ENCODE results near the gene LRRC53.

LRRC53 gene

DNA sequence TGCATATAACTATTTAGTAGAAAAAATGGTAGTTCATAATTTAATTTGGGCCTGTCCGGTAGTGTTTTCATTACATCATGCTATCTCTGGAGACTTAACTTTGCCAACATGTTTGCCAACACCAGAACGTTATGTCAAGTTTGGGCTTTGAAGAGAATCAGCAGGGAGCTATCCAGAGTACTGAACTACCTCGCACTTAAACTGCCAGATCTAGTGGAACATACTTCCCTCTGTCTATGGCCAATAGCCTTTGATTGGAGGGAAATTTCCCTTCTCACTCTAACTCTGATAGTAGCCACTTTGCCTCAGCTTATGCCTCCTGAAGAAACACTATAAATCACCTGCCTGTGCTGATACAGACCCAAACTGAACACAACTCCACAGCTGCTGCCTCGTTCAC lies 10.0 kb downstream of the LRRC53 start:
- no peak for DNase-seq

DNA sequence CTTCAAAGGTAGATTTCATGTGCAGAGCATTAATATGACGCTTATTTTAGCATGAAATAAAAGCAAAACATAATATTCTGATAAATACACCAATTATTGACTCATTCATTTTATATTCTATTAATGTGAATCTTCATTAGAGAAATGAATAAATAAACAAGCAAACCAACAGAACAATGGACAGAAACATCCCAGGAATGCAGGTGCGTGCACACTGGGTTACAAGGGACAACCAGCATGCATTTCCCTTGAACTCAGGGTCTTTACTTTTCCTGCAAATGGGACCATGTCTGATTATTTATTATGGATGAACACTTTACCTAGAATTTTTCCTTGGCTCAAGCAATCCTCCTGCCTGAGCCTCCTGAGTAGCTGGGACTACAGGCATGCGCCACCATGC lies 13.5 kb downstream of the LRRC53 start:
- DNase-seq: no peak

DNA sequence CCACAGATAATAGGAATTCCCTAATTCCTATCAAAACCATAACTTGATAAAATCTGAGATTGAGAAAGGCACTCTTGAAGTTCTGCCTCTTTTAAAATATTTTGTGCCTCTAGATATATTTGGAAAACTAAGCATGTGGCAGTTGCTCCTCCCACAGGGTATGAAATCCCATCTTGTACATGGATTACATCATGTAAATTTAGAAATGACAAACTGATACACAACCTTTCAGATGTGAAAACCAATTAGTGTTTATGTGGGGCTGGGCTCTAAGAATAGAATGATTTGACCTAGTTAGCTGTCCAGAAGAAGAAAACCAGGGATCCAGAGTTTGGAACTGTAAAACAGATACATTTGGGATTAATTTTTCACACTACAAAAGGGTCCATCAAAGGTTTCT lies 15.7 kb downstream of the LRRC53 start:
- no peak for DNase-seq

DNA sequence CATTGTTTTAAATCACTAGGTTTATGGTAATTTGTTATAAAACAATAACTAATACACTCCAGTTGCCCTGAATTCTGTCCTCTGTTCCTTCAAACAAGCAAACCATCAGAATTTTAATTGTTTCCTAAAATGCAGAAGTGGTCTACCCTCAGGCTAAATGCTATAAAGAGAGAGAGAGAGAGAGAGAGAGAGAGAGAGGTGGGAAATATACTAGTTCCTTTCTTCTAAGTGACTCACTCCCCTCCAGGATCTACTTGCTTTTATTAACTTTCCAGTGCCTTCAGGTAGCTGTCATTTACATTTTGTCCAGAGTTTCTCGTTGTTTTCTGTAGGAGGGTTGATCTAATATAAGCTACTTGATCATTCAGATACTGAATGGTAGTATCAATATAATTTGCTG lies 26.4 kb downstream of the LRRC53 start:
- no peak for DNase-seq

DNA sequence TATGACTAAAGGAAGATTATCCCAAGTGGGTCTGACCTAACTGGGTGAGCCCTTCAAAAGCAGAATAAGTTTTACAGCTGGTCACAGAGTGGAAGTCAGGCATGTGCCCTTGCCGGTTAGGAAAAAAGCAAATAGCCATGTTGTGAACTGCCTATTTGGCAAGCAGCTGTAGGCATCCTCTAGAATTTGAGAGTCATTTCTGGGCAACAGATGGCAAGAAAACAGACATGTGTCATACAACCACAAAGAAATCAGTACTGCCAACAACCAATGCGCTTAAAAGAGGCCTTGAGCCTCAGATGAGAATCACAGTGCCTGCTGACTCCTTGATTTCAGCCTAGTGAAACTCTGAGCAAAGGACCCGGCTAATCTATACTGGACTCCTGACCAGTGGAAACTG lies 26.8 kb downstream of the LRRC53 start:
- no peak for DNase-seq

DNA sequence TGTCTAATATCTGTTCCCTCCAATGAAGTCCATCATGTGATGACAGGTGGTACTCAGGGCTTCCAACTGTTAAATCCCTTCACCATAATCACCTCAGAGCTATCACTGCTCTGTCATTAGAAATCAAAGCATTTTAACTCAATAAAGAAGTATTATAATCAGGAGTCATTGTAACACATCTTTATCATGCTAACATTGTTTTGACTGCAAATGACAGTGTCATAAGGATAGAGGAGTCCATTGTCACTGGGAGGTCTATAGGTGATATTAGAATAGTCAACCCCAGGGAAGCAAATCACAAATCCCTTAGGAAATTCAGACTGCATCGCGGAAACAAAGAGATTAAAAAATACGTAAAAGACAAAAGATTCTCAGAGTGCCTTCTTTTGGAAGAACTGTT lies 30.8 kb downstream of the LRRC53 start:
- DNase-seq: no peak

DNA sequence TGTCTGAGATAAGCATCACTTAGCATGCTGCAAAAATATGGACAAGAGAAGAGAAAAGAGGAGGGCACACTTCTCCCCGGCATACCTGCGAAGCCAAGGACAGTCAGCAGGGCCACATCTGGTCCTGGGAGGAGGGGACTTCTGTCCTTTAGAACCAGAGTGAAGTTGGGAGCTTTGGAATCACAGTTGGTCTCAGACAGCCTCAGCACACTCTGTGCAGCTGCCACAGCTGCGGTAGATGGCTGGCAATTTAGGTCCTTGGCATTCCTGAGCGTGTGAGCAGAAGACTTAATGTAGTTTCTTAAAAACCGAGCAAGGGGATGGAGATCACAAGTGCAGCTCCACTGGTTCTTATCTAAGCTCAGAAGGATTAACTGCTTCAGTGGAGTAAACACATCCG lies 32.3 kb downstream of the LRRC53 start:
- DNase-seq: no peak

DNA sequence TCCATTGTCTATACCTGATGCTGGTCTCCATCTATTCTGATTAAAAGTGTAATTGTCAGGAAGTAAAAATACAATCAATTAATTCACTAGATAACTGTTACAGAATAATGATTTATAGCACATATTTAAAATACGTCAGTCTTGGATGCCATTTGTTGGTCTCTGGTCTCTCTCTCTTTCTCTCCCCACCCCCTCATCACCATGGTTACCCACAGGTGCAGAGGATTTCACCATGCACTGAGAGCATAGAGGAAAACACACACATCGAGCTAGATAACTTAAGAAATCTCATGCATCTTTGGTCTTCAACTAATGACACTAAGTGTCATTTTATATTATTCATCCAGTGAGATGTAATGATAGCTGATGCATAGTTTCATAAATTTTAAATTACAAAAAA lies 33.4 kb downstream of the LRRC53 start:
- no peak for DNase-seq

DNA sequence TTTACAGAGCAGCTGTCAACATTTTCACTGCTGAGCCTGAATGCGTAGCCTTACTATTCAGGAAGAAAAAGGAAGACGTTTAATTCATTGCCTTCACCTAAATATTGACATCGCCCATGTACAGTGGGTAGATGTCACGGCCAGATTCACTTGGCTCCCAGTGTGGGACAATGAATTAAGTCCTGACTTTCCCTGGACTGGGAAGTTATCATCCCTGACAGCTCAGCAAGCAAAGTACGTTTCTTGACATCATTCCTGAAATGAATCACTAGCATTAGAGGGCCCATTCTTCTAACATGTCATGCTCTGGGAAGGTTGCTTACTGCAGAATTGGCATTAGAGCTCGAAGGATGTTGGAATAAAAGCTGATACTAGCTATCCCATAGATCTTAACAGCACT lies 37.8 kb downstream of the LRRC53 start:
- DNase-seq: no peak

DNA sequence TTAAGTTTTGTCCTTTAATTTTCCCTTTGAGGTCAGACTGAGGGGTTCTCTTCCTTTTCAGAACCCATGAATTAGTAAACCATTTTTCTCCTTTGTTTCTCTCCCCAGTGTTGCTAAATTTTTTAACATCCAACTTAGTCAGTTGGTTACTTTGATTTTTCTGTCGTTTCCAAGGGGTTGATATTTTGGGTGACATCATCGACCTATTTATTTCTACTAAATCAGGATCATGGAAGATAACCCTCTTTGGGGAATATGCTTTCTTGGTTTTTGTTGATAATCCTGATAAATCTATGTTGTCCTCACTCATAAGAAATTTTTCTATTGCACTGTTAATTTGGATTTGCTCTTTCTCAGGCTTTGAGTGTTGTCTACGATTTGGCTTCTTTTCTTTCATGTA lies 40.9 kb downstream of the LRRC53 start:
- DNase-seq: no peak

DNA sequence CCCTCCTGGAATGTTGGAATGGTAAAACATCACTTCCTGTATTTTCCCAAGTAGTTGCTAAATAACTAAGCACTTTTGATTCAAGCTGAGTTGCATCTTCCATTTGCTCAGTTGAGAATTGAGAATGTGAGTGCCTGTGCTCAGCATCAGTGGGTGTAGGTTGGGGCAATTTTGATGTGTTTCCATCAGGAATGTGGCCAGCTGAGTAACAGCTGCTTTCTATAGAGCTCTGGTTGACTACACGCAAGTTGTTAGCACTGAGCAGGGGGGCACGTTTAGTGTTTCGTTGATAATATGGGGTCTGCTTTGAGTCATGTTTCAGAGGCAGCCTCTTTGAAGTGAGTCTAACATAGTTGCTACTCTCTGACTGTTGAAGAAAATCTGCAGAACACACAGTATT lies 41.5 kb downstream of the LRRC53 start:
- no peak for DNase-seq

DNA sequence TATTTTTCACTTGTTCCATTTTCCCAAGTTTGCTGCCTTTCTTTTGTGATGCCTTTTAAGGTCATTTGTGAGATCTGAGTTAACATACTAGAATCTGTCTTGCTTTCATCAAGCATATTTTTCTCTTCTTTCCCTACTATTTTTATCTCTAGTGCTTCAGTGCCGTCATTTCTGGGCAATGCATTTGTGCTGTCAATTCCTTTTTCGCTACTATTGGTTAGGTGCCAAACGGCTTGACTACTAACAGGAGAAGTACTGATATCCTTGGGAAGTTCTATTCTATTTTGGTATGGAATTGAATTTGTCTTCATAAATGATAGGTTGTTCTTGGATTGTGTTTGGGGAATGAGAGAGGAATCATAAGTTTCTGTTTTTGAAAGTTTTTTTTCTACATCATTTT lies 42.2 kb downstream of the LRRC53 start:
- DNase-seq: no peak

DNA sequence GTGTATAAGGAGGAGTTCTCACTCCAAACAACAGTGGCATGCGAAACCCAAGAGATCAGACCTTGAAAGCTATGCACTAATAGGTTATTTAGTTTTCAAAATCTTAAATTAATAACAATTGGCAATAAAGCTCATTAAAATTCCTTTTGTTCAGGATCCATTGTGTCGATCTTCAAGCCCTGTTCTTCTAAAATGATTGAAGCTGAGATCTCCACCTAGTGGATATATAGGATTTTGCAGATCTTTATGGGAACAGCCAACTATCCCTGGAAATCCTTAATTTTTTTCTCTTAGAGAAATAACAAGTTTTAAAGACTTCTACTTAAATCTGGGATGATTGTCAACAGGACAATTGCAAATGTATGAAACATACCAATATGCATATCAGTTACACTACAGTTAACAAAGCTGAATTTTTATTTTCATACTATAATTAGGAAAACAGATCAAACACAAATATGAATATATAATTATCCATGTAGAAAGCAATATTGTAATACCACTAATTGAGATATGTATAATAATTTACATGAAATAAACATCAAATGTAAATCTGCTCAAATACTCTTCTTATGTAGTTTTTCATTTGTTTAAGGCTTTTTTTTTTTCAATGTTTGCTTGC lies 43.3 kb downstream of the LRRC53 start:
- DNase-seq: no peak

DNA sequence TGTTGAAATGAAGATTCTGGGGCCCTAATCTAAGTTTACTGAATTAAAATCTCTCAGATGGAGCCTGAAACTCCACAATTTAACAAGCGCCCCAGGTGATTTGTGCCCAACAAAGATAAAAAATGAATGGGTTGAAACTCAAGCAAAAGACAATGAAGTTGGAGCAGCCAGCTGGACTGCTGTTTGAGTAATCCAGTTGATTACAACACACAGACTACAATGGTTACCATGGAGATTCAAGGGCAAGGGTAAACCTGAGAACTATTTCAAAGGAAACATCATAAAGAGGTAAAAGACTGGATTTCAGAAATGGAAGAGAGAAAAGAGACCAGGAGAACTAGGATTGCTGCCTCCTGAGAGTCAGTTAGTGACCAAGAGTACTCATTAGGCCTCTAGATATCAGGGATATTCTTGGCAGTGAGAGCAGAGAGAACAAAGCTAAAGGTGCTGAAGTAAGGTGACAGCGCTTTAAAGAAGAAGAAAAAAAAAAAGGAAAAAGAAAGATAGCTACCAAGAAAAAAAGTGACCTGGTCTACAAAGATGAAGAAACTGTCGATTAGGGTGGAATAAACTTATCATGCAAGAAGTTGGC lies 44.5 kb downstream of the LRRC53 start:
- no peak for DNase-seq

DNA sequence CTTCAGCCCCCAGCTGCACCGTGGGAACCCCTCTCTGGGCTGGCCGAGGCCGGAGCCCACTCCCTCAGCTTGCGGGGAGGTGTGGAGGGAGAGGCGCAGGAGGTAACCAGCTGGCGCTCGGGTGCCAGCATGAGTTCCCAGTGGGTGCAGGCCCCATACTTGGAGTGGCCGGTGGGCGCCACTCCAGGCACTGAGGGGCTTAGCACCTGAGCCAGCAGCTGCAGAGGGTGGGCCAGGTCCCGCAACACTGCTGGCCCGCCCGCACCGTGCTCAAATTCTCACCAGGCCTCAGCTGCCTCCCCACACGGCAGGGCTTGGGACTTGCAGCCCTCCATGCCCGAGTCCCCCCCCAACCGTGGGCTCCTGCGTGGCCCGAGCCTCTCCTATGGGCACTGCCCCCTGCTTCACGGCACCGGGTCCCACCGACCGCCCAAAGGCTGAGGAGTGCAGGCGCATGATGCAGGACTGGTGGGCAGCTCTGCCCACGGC lies 47.2 kb downstream of the LRRC53 start:
- no peak for DNase-seq

DNA sequence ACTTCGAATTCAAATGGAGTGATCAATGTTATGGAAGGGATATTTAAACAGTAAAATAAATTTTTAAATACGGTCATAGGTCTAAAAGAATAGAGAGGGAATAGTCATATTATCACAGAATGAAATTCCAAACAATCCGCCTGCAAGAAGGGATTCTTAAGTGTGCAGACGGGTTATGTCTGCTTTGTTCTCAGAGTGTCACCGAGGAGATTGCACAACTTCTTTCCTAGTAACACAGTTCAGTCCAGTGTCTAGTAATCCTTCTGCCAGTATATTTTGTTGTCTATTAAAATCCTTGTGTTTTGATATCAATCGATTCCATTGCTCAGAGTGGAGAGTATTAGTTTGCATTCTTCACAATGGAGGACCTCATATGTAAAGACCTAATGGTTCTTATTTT lies 48.4 kb downstream of the LRRC53 start:
- no peak for DNase-seq

DNA sequence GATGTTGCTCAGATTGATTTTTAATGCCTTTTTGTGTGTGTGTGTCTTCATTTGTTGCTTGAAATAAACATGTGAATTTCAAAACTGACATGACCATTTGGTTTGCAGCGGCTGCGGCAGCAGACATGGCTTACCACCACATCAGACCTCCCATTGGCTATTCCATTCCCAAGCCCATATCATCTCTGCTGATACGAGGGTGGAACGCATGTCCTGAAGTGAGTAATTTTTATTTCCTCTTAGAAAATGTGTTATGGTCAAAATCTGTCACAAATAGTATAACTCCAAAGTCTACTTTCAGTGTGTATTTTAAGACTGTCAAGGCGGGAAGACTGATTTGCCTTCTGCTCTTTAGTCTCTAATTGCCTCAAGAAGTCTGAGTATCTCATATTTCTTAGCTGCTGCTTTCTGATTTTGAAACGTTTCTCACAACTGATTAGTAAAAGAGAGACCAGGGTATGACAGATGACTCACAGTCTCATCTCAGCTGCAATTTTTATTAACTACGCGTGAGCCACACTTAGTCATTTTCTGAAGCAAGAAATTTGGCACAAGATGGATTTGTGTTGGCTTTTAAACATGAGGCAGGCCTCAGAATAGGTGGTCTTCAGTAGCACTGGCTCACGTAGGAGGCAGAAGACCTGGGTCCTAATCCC lies 49.0 kb downstream of the LRRC53 start:
- no peak for DNase-seq

DNA sequence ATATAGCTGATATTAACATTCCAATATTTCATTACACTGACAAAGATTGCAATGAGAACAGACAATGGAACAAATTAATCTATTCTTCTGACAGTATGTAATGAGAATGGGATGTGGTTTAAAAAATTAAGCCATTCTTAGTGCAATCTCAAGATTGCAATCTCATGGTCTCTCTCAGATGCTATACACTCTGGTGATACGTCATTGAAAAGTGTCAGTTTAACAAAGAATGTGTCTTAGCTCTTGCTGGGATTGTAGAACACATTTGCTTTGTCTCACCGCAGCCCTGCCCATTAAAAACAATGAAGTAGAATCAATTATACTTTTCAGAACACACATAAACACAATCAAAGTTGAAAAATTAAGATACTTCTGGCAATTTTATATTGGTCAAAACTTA lies 55.2 kb downstream of the LRRC53 start:
- DNase-seq: no peak

DNA sequence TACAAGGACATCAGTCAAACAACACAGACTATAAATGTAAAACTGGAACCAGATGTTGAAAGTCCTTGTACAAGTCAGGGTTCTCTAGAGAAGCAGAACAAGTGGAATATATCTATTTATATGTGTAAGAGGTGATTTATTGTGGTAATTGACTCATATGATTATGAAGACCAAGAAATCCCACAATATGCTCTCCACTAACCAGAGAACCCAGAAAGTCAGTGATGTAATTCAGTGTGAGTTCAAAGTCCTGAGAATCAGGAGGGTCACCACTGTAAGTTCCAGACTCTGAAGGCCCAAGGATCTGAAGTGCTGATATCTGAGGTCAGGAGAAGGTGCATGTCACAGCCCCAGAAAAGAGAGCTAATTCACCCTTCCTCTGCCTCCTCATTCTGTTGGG lies 57.0 kb downstream of the LRRC53 start:
- no peak for DNase-seq

DNA sequence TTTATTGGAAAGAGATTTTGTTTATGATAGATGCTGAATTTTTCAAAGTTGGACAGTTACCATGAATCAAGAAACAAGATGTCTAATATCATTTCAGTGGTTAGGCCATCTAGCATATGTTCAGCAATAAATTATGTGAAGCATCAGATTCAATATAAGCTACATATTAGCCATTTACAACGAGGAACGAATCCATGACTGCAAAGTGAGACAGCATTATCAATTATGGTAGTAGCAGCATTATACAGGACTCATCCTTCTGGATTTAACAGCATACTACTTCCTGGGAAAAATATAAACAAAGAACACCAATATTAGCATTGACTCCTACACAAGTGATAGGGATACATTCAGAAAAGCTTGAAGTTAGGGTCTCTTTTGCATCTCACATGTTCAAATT lies 59.1 kb downstream of the LRRC53 start:
- DNase-seq: no peak

DNA sequence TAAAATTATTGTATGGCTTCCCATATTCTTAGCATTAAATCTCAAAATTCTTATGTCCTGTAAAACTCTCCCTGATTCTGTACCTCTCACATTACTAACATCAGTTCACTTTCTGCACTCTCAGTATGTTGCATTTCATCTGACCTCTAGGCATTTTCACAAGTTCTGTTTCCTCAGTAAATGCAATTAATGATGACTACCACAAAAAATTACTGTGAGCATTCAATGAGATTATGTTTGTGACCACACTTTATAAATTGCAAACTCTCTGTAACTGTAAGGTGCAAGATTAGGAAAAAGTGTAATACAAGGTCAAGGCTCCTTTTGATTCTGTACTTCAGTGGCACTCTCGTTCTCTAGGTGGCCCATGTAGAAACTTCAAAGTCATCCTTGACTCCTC lies 60.4 kb downstream of the LRRC53 start:
- DNase-seq: no peak

DNA sequence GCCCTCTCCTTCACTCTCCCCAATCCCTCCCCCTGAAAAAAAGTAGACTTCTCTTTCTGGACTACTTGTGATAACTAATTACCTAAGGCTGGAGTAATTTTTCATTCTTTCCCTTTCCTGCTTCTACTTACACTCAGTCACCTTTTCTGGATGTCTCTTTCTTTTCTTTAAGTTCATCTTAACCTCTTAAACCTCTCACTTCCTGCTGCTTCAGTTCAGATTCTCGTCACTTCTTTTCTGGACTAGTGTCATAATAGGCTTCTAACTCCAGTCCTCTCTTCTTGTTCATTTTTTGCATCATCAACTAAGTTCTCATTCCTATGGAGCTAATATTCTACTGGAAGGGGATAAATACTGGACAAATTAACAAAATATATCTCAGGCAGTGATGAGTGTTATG lies 75.4 kb downstream of the LRRC53 start:
- DNase-seq: no peak

DNA sequence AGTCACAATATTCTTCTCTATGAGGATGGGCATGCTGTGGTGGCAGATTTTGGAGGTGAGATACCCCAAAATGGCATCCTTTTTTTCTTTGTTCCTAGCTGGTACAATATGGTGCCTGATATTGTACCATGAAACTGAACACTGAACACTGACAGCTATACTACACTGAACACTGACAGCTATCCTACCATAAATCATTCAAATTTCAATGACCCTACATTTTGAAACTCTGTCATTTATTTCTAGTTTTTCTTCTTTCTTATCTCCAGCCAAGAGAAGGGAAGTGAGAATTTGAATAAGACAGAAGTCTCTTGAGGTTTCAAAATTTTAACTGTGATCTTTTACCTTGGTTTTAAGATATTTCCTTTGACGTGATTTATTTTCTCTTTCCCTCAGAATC lies 76.3 kb downstream of the LRRC53 start:
- no peak for DNase-seq

DNA sequence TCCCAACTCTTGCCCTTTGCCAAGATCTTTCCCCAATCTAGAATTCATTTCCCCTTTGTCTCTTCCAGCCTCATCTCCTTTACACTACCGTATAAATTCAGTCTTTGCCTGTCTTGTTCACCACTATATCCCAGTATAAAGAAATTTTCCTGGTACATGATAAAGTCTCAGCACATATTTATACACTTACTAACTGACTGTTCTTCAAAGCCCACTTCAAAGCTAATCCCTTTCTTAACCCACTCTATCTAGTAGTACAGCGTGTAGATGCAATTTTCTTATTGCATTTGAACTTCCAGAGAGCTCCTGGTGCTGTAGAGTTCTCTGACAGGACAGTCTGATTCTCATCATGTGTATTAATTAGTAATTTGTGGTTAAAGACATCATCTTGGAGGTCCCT lies 78.1 kb downstream of the LRRC53 start:
- DNase-seq: no peak

DNA sequence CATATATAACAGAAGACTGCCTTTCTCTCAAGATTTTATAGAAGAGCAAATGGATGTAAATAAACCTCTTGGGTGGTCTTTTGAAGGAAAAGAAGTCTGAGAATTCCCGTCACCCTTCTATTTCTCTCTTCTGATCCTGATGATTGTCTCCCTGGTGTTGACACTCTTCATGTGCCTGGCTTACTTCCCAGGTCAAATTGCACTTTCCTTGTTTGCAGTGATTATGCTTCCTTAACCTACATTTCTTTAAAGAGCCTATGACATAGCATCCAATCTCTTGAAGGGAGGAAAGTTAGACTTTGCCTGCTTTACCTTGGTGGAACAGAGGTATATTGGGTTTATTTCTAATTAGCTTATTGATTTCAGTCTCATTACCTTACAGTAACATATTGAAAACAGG lies 80.1 kb downstream of the LRRC53 start:
- DNase-seq: no peak

Measured in CD4-positive, alpha-beta T cell treated with Interferon alpha-2 for 1 hour (primary cell).